Endothelial cell (in vitro differentiated cells): Measurements from ENCODE around the gene DBH. TPM values are rescaled to one million over a fixed set of nuclear protein-coding genes. Genes with fewer than 3 reads are reported as not detected.
"Not testable (repeated sequence)": the region's sequence is repeated elsewhere in the genome, so short reads cannot be mapped to it uniquely, and the experiment has no call there.

Source experiments
- DNase-seq: peaks from one replicate; pipeline ENCODE4 v3.0.0; 2021; ENCODE audit warnings: low spot score
- H3K27ac Mint-ChIP-seq: one replicate; pipeline ENCODE4 v1.8.0; 2021; ENCODE audit warnings: mixed read lengths, inconsistent platforms; ENCODE audit not compliant: unreplicated experiment
- H3K27me3 Mint-ChIP-seq: one replicate; pipeline ENCODE4 v1.8.0; 2021; ENCODE audit warnings: mild to moderate bottlenecking, moderate library complexity, mixed read lengths, inconsistent platforms; ENCODE audit not compliant: unreplicated experiment
- H3K36me3 Mint-ChIP-seq: one replicate; pipeline ENCODE4 v1.8.0; 2021; ENCODE audit warnings: mild to moderate bottlenecking, low read depth, mixed read lengths, inconsistent platforms; ENCODE audit not compliant: unreplicated experiment
- H3K4me1 Mint-ChIP-seq: one replicate; pipeline ENCODE4 v1.8.0; 2021; ENCODE audit warnings: mild to moderate bottlenecking, mixed read lengths, inconsistent platforms; ENCODE audit not compliant: unreplicated experiment
- H3K4me3 Mint-ChIP-seq: one replicate; pipeline ENCODE4 v1.8.0; 2021; ENCODE audit warnings: mild to moderate bottlenecking, mixed read lengths, inconsistent platforms; ENCODE audit not compliant: unreplicated experiment
- H3K9me3 Mint-ChIP-seq: one replicate; pipeline ENCODE4 v1.8.0; 2021; ENCODE audit warnings: mixed read lengths, inconsistent platforms; ENCODE audit not compliant: unreplicated experiment
- total RNA-seq: library from RNA; stranded (reverse); fragmentation: NEBNext Ultra II Directional; extraction: Animal tissue kit (Norgen Biotek cat#: 25700); gene quantifications from one replicate; pipeline ENCODE4 v1.2.1, GENCODE V29; 2021; ENCODE audit not compliant: unreplicated experiment
- TF ChIP-seq, protein P1 (sequence below): fragments of 200-600 bp; sonication (generic); IDR thresholded peaks from one replicate; pipeline ENCODE4 v1.5.0; 2021; ENCODE audit warnings: antibody characterized with exemption; ENCODE audit not compliant: unreplicated experiment

The DBH gene
- total RNA-seq, 1 donor from 2014 or later: 0.08 TPM

DNA sequence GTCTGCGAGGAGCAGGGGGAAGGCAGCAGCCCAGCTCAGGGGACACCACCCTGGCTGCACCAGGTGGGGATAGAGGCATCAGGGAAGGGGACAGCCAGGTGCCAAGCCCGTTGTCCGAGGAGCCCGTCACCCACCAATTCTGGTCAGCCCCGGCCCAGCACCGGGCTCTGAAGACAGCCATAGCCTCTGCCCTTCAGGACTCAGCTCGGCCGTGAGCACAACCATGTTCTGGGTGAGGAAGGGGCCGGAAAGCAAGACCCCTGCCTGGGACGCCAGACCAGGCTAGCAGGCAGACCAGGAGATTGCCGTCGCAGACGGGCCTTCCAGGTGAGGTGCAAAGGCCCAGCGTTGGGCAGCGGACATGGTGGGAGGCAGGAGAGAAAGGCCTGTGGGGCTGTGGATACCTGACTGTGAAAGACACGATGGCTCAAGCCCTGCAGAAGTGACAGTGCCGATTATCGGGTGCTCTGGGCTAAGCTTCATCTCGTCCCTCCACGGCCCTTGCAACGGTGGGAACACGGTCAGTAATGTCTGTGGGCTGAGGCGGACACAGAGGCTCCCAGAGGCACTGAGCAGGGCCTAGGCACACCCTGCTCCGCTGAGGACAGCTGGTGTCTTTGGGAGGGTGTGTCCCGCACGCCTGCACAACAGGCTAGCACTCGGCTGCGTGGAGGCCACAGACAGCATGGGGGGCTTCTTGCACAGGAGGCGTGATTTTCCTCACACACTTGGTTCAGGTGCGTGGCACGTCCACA lies 36.5 kb downstream of the DBH start:
- TF ChIP-seq, protein P1, sequence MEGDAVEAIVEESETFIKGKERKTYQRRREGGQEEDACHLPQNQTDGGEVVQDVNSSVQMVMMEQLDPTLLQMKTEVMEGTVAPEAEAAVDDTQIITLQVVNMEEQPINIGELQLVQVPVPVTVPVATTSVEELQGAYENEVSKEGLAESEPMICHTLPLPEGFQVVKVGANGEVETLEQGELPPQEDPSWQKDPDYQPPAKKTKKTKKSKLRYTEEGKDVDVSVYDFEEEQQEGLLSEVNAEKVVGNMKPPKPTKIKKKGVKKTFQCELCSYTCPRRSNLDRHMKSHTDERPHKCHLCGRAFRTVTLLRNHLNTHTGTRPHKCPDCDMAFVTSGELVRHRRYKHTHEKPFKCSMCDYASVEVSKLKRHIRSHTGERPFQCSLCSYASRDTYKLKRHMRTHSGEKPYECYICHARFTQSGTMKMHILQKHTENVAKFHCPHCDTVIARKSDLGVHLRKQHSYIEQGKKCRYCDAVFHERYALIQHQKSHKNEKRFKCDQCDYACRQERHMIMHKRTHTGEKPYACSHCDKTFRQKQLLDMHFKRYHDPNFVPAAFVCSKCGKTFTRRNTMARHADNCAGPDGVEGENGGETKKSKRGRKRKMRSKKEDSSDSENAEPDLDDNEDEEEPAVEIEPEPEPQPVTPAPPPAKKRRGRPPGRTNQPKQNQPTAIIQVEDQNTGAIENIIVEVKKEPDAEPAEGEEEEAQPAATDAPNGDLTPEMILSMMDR: no peak
- peaks cover 8% of the 10 kb centered on the region for H3K4me1 Mint-ChIP-seq
- H3K27me3 Mint-ChIP-seq: peaks cover 11% of the 10 kb centered on the region
- peaks cover 7% of the 10 kb centered on the region for H3K36me3 Mint-ChIP-seq
- no peaks in the 10 kb centered on the region for H3K9me3 Mint-ChIP-seq
- no peak for DNase-seq
- H3K4me3 Mint-ChIP-seq: no peak overlapping the region
- no peak overlapping the region for H3K27ac Mint-ChIP-seq

DNA sequence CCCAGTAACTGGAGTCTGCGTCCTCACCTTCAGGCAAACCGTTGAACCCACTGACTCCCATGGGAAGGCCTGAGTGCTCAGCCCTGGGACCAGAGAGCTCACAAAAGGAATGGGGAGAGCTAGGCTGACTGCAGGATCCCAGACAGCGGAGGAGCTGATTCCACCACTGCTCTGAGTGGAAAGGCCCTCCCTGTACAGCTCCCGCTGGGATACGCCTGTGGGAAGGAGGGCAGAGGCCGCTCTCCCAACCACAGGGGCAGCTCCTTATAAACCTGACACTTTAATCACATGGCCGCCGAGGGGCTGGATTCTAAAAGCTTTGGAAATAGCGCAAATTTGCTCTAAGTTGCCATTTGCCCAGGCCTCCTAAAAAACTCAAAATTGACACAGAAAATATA lies 37.1 kb downstream of the DBH start:
- H3K9me3 Mint-ChIP-seq: no peaks in the 10 kb centered on the region
- H3K27ac Mint-ChIP-seq: no peak overlapping the region
- peaks cover 7% of the 10 kb centered on the region for H3K36me3 Mint-ChIP-seq
- TF ChIP-seq, protein P1: no peak
- H3K4me3 Mint-ChIP-seq: no peak overlapping the region
- H3K4me1 Mint-ChIP-seq: peaks cover 8% of the 10 kb centered on the region
- peaks cover 11% of the 10 kb centered on the region for H3K27me3 Mint-ChIP-seq
- no peak for DNase-seq

DNA sequence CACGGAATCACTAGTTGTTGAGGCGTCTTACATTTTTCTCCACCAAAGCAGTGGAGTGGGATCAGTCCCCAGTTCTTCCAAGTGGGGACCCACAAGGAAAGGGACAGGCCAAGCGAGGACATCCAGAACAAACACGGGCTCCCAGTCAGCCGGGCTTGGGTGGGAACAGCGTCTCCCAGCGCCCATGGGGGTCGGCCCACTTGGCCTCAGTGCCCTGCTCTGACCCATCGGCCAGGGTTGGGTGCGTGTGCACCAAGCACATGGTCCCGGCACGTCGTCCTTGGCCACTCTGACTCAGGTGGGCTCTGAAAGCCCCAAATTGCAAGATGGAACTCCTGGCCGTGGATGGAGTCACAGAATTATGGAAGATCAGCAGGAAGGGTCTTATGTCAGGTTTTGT lies 37.9 kb downstream of the DBH start:
- Mint-ChIP-seq H3K9me3 (no peaks in the 10 kb centered on the region), H3K27ac (no peak overlapping the region), H3K36me3 (peaks cover 7% of the 10 kb centered on the region), H3K4me1 (peaks cover 13% of the 10 kb centered on the region), H3K4me3 (no peak overlapping the region), H3K27me3 (peaks cover 13% of the 10 kb centered on the region)
- TF ChIP-seq, protein P1: no peak
- DNase-seq: no peak

DNA sequence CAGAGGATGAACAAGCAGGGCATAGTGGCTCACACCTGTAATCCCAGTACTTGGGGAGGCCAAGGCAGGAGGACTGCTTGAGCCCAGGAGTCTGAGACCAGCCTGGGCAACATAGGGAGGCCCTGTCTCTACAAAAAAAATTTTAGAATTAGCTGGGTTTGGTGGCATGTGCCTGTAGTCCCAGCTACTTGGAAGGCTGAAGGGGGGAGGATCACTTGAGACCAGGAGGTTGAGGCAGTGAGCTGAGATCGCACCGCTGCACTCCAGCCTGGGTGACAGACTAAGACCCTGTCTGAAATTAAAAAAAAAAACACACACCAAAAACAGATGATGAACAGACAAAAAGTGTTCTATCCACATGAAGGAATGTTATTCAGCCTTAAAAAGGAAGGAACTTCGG lies 39.6 kb downstream of the DBH start:
- not testable (repeated sequence) for H3K27ac Mint-ChIP-seq, H3K36me3 Mint-ChIP-seq, DNase-seq, H3K4me3 Mint-ChIP-seq, H3K9me3 Mint-ChIP-seq
- Mint-ChIP-seq H3K4me1 (peaks cover 13% of the 10 kb centered on the region), H3K27me3 (peaks cover 11% of the 10 kb centered on the region)

DNA sequence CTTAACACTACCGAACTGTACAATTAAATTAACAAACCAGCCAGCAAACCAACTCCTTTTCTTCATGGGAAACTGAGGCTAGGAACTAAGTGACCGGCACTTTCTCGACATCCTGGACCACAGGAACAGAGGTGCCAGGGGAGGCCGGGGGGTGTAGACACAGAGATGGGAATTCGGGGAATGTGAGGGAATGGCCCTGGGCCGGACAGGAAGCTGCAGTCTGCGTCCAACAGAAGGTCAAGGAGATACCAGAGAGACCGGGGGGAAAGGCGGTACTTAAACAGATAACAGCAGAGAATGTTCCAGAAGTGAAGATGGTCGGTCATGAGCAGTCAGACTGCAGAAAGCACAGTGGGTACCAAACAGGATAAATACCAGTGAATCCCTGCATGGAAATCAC lies 40.3 kb downstream of the DBH start:
- H3K9me3 Mint-ChIP-seq: no peaks in the 10 kb centered on the region
- H3K4me3 Mint-ChIP-seq: no peak overlapping the region
- H3K27ac Mint-ChIP-seq: no peak overlapping the region
- no peak for DNase-seq
- TF ChIP-seq, protein P1: no peak
- peaks cover 11% of the 10 kb centered on the region for H3K27me3 Mint-ChIP-seq
- H3K4me1 Mint-ChIP-seq: peaks cover 13% of the 10 kb centered on the region
- peaks cover 7% of the 10 kb centered on the region for H3K36me3 Mint-ChIP-seq
